Heart right ventricle (tissue), 16 donors: ENCODE measurements around the gene SSH2. TPM values are rescaled to one million over a fixed set of nuclear protein-coding genes. Genes with fewer than 3 reads are reported as not detected.

ENCODE experiments used
- ATAC-seq, 8 donors: fragments of 200-7000 bp; cut with Tn5 transposase; one replicate each; pipeline ENCODE4 v1.9.1; 2020; ENCODE audit warnings: mild to moderate bottlenecking in 8 of 8, moderate library complexity in 8 of 8, moderate number of reproducible peaks in 1 of 8
- DNase-seq, 2 donors: peaks; one replicate each; pipeline ENCODE4 v3.0.0-alpha.2; 2020
- H3K27ac ChIP-seq, 10 donors: fragments of 200-600 bp; sonication (generic) in 2 of 10; one replicate each; pipeline versions ENCODE4 v1.5.0 to v1.8.0; 2020 to 2022; ENCODE audit warnings: mild to moderate bottlenecking in 3 of 10
- H3K27me3 ChIP-seq, 7 donors: fragments of 200-600 bp; one replicate each; pipeline ENCODE4 v1.8.0; 2021 to 2022; ENCODE audit warnings: mild to moderate bottlenecking in 2 of 7
- H3K36me3 ChIP-seq, 9 donors: fragments of 200-600 bp; sonication (generic) in 1 of 9; one replicate each; pipeline versions ENCODE4 v1.5.0 to v1.8.0; 2020 to 2022; ENCODE audit warnings: mild to moderate bottlenecking in 2 of 9
- H3K4me1 ChIP-seq, 9 donors: fragments of 200-600 bp; sonication (generic) in 1 of 9; one replicate each; pipeline versions ENCODE4 v1.5.0 to v1.8.0; 2020 to 2022; ENCODE audit warnings: mild to moderate bottlenecking in 4 of 9
- H3K4me3 ChIP-seq, 10 donors: fragments of 200-600 bp; sonication (generic) in 2 of 10; one replicate each; pipeline versions ENCODE4 v1.5.0 to v1.8.0; 2020 to 2022; ENCODE audit warnings: mild to moderate bottlenecking in 7 of 10, moderate library complexity in 2 of 10
- H3K9me3 ChIP-seq, 11 donors: fragments of 200-600 bp in 10 of 11; sonication (generic) in 2 of 11; one replicate each; pipeline versions ENCODE4 v1.5.0 to v1.8.0; 2013 to 2022; ENCODE audit warnings: mild to moderate bottlenecking in 2 of 11, control low read depth in 1 of 11, moderate library complexity in 1 of 11
- CTCF ChIP-seq, 9 donors: fragments of 200-600 bp; sonication (generic) in 2 of 9; IDR thresholded peaks; one replicate each; pipeline versions ENCODE4 v1.5.0 to v1.8.0; 2021 to 2022; ENCODE audit warnings: antibody characterized with exemption in 9 of 9, mild to moderate bottlenecking in 5 of 9, moderate library complexity in 1 of 9
- WGBS, 2 donors: extraction: QIAGEN DNeasy Blood & Tissue Kit; methylation state at CpG; one replicate each; pipeline ENCODE4 v1.1.7; 2013; ENCODE audit warnings: inconsistent platforms in 1 of 2; 5-methylcytosine and 5-hydroxymethylcytosine counted together
- intact Hi-C, 10 donors: fragments of 100-400 bp; cut with DNase I; formaldehyde crosslinking; loops; one replicate each; pipeline versions ENCODE4 v1.11.1 to v1.14.2; 2022
- polyA plus RNA-seq, 2 donors: library from polyadenylated mRNA; stranded (reverse); fragments of 200-250 nt; gene quantifications; one replicate each; pipeline ENCODE4 v1.2.3, GENCODE V29; 2013
- total RNA-seq, 10 donors: library from RNA; stranded (reverse); fragmentation: NEBNext Ultra II Directional in 3 of 10; extraction: Animal tissue kit (Norgen Biotek cat#: 25700) in 3 of 10; gene quantifications; one replicate each; pipeline versions ENCODE4 v1.2.1 to v1.2.4, GENCODE V29; 2021 to 2023
- donor health status: Arrhythmogenic right ventricular cardiomyopathy.
- donor health status: ischemic (EF 13 %, LVEDD 7.1; RV severe dilation, severe dysfunction).
- donor health status: healthy with polysubstance abuse.
- donor health status: DM: no; HTN: yes; CAD: no.
- donor health status: DM: no; HTN: no; CAD: no.
- donor health status: ischemic (EF 25% LVEDD 6.9; RV normal size, moderate dysfunction).
- donor health status: ischemic (EF 25% LVEDD 5.7; RV mildly dilated, moderate dysfunction).
- donor health status: healthy.
- donor health status: DM: yes; HTN: yes; CAD: no.
- donor health status: Ischemic cardiomyopathy.
- donor health status: ischemic (EF 35%, LVEDD 5.7; RV mildly dilated, moderate dysfunction).
- donor health status: nonischemic (EF 11% LVEDD 7.7; RV severe dilation, severe dysfunction).
- donor health status: DM: yes; HTN: yes; CAD: no.
- donor health status: PGD.
- donor health status: ischemic (EF 29% LVEDD 5.4; RV normal size, mild dysfunction).
- donor health status: nonischemic (EF 23%, LVEDD 6.1; RV moderate dilation, normal function).

Gene SSH2
- total and polyA plus RNA-seq, 12 donors = 17.9 to 42.9 (median 34.3) TPM

GRCh38 chr17:29796652-29797051 is 133.4 kb downstream of the SSH2 start:
- WGBS, 2 donors = 96 to 99% methylated on average over 2 of the region's 2 CpGs
- ATAC-seq = no peak
- Histone ChIP-seq H3K27ac (no peak overlapping the region), H3K4me1 (peaks cover 0 to 4% (median 0%) of the 10 kb centered on the region in 9 donors), H3K9me3 (no peaks in the 10 kb centered on the region), H3K36me3 (peaks cover 0 to 11% (median 0%) of the 10 kb centered on the region in 9 donors), H3K4me3 (no peak overlapping the region), H3K27me3 (no peaks in the 10 kb centered on the region)
- no peak for TF ChIP-seq CTCF (IDR thresholded peaks at IDR 0.05)
- no peak for DNase-seq
- intact Hi-C loops = no loop called here

GRCh38 chr17:29793501-29793900 is 136.5 kb downstream of the SSH2 start:
- ATAC-seq (no peak), DNase-seq (no peak)
- 77 to 86% methylated on average over 5 of the region's 5 CpGs for WGBS, 2 donors
- intact Hi-C loops = no loop called here
- no peak overlapping the region for H3K4me3 ChIP-seq
- H3K4me1 ChIP-seq = peaks cover 0 to 21% (median 0%) of the 10 kb centered on the region in 9 donors
- peaks cover 0 to 11% (median 0%) of the 10 kb centered on the region in 9 donors for H3K36me3 ChIP-seq
- no peaks in the 10 kb centered on the region for H3K27me3 ChIP-seq
- H3K9me3 ChIP-seq = no peaks in the 10 kb centered on the region
- no peak overlapping the region for H3K27ac ChIP-seq
- no peak for TF ChIP-seq CTCF (IDR thresholded peaks at IDR 0.05)

- H3K27ac ChIP-seq = no peak overlapping the region
- H3K27me3 ChIP-seq = no peaks in the 10 kb centered on the region
- H3K4me3 ChIP-seq = no peak overlapping the region
- DNase-seq = no peak
- no peaks in the 10 kb centered on the region for H3K9me3 ChIP-seq
- intact Hi-C loops = no loop called here
- no peak for TF ChIP-seq CTCF (IDR thresholded peaks at IDR 0.05)
- peaks cover 0 to 24% (median 0%) of the 10 kb centered on the region in 9 donors for H3K4me1 ChIP-seq
- whole genome bisulfite sequencing, 2 donors = 95 to 97% methylated on average over 3 of the region's 3 CpGs
- ATAC-seq = no peak
- peaks cover 0 to 11% (median 0%) of the 10 kb centered on the region in 9 donors for H3K36me3 ChIP-seq
Measured at GRCh38 chr17:29791336-29792080, 138.5 kb downstream of the SSH2 start.

- ATAC-seq (peak in 5 of 8 donors; percentile 54 to 83 (median 63)), DNase-seq (no peak)
- Histone ChIP-seq H3K27ac (peak overlapping the region in 1 of 10 donors; percentile 73), H3K4me3 (no peak overlapping the region), H3K27me3 (no peaks in the 10 kb centered on the region), H3K9me3 (no peaks in the 10 kb centered on the region), H3K36me3 (peaks cover 0 to 11% (median 0%) of the 10 kb centered on the region in 9 donors), H3K4me1 (peaks cover 0 to 29% (median 2%) of the 10 kb centered on the region in 9 donors)
- intact Hi-C loops = no loop called here
- TF ChIP-seq CTCF (IDR thresholded peaks at IDR 0.05) = no peak
- 98% methylated on average over 4 of the region's 4 CpGs for WGBS, 2 donors
Measured at GRCh38 chr17:29789196-29790170, 140.5 kb downstream of the SSH2 start.
